Endothelial cell of umbilical vein (primary cell): ENCODE results near the gene CCDC187. TPM values are rescaled to one million over a fixed set of nuclear protein-coding genes. Genes with fewer than 3 reads are reported as not detected.
A peak's percentile ranks its signal among the peaks of the same experiment; 100 is the strongest.

Source experiments
- BruUV-seq: library from RNA; stranded (reverse); fragments of 400-500 nt; replicated peaks from 2 replicates; lab custom pipeline; 2021; lab: Mats Ljungman, UMichigan
- CTCF ChIA-PET: fragments of 300-600, 350-600 bp; sonication (Branson Sonifier 250); formaldehyde crosslinking; loops from one replicate; lab custom pipeline; 2021; ENCODE audit warnings: antibody characterized with exemption, inconsistent platforms; lab: Charles Lee
- POLR2A ChIA-PET: fragments of 300-600, 350-600 bp; sonication (Branson Sonifier 250); formaldehyde crosslinking; loops from one replicate; lab custom pipeline; 2021; ENCODE audit warnings: antibody characterized with exemption, inconsistent platforms; lab: Charles Lee
- DNase-seq: peaks from one replicate; pipeline ENCODE4 v3.0.0-alpha.2; 2011; ENCODE audit warnings: low read depth, low spot score
- FAIRE-seq: peaks from 2 replicates; lab custom pipeline; 2011; peaks lifted over from hg19 to GRCh38; lab: Jason Lieb, UNC
- H2AFZ ChIP-seq: 2 replicates; pipeline ENCODE4 v1.6.0; 2012; ENCODE audit warnings: low read depth, low read length, control low read depth, inconsistent platforms
- H3K27ac ChIP-seq: 2 replicates; pipeline ENCODE4 v1.5.1; 2011; ENCODE audit warnings: low read depth, mild to moderate bottlenecking, control low read depth, low read length, moderate library complexity; ENCODE audit not compliant: insufficient read depth
- H3K27me3 ChIP-seq, 2 experiments: 2 replicates each; pipeline versions ENCODE4 v1.6.0 to v1.6.1; 2011; ENCODE audit warnings: low read length in 2 of 2, mixed read lengths in 1 of 2; ENCODE audit not compliant: control insufficient read depth in 2 of 2, insufficient read depth in 2 of 2
- H3K36me3 ChIP-seq, 2 experiments: 2 replicates in 1 of 2; 3 replicates in 1 of 2; pipeline ENCODE4 v1.5.1; 2011; ENCODE audit warnings: low read length in 2 of 2, mild to moderate bottlenecking in 1 of 2, moderate library complexity in 1 of 2; ENCODE audit not compliant: control insufficient read depth in 2 of 2, insufficient read depth in 2 of 2; ENCODE audit errors: extremely low read depth in 1 of 2
- H3K4me1 ChIP-seq: 3 replicates; pipeline ENCODE4 v1.5.1; 2011; ENCODE audit warnings: mild to moderate bottlenecking, low read length; ENCODE audit not compliant: control insufficient read depth, insufficient read depth; ENCODE audit errors: extremely low read depth
- H3K4me2 ChIP-seq: 2 replicates; pipeline ENCODE4 v1.6.1; 2011; ENCODE audit warnings: low read length, control low read depth, mixed read lengths; ENCODE audit not compliant: insufficient read depth
- H3K4me3 ChIP-seq, 3 experiments: fragments of 200-600 bp in 1 of 3; sonication (generic), shearing (Covaris generic) in 1 of 3; replicated peaks in 1 of 3; 2 replicates each; pipeline ENCODE4 v1.5.1; 2011 to 2016; ENCODE audit warnings: control low read depth in 3 of 3, low read length in 3 of 3, mild to moderate bottlenecking in 2 of 3, inconsistent platforms in 1 of 3, low read depth in 1 of 3, moderate library complexity in 1 of 3; ENCODE audit not compliant: insufficient read depth in 1 of 3
- H3K79me2 ChIP-seq: 2 replicates; pipeline ENCODE4 v1.6.0; 2012; ENCODE audit warnings: low read length, inconsistent platforms; ENCODE audit not compliant: control insufficient read depth, insufficient read depth
- H3K9ac ChIP-seq: replicated peaks from 2 replicates; pipeline ENCODE3; 2011; ENCODE audit warnings: low read length, control low read depth; ENCODE audit not compliant: insufficient read depth; ENCODE audit errors: extremely low read depth
- H3K9me1 ChIP-seq: replicated peaks from 3 replicates; pipeline ENCODE4 v1.6.0; 2011; ENCODE audit warnings: mild to moderate bottlenecking, low read length; ENCODE audit not compliant: control insufficient read depth, insufficient read depth; ENCODE audit errors: extremely low read depth
- H3K9me3 ChIP-seq: replicated peaks from 2 replicates; pipeline ENCODE4 v1.5.1; 2012; ENCODE audit warnings: low read length, inconsistent platforms; ENCODE audit not compliant: control insufficient read depth, insufficient read depth
- H4K20me1 ChIP-seq: replicated peaks from 2 replicates; pipeline ENCODE3; 2011; ENCODE audit warnings: mild to moderate bottlenecking, low read length; ENCODE audit not compliant: control insufficient read depth, insufficient read depth; ENCODE audit errors: extremely low read depth
- EZH2 ChIP-seq: IDR thresholded peaks from 2 replicates; pipeline ENCODE4 v1.6.1; 2012; ENCODE audit warnings: borderline replicate concordance, low read depth, mild to moderate bottlenecking, moderate library complexity, low read length, inconsistent platforms; ENCODE audit not compliant: severe bottlenecking
- FOS ChIP-seq: IDR thresholded peaks from 2 replicates; pipeline ENCODE4 v1.6.1; 2011; ENCODE audit warnings: mild to moderate bottlenecking, low read length, moderate library complexity, borderline replicate concordance; ENCODE audit not compliant: insufficient read depth
- GATA2 ChIP-seq: IDR thresholded peaks from 2 replicates; pipeline ENCODE4 v1.7.0; 2011; ENCODE audit warnings: low read depth, mild to moderate bottlenecking, moderate library complexity, mixed read lengths, low read length; ENCODE audit not compliant: insufficient read length, insufficient read depth
- JUN ChIP-seq: IDR thresholded peaks from 2 replicates; pipeline ENCODE4 v1.6.1; 2011; ENCODE audit warnings: borderline replicate concordance, low read depth; ENCODE audit not compliant: insufficient read length, insufficient read depth
- MYC ChIP-seq: IDR thresholded peaks from one replicate; pipeline ENCODE4 v1.6.1; 2011; ENCODE audit warnings: mild to moderate bottlenecking, low read depth, low read length
- POLR2A ChIP-seq: IDR thresholded peaks from 2 replicates; pipeline ENCODE4 v1.6.1; 2012; ENCODE audit warnings: low read depth, mild to moderate bottlenecking, control low read depth, low read length
- POLR2AphosphoS5 ChIP-seq: IDR thresholded peaks from 2 replicates; pipeline ENCODE4 v1.6.1; 2012; ENCODE audit warnings: low read depth, mild to moderate bottlenecking, control low read depth, low read length, moderate library complexity; ENCODE audit not compliant: insufficient read depth
- dilution Hi-C: fragments of 300-500 bp; cut with MboI; formaldehyde crosslinking; loops from one replicate; pipeline ENCODE4 v1.15.0; 2019; ENCODE audit warnings: low sequenced_read_pairs; ENCODE audit not compliant: extremely low pct_ligation_motif_present
- intact Hi-C: fragments of 100-400 bp; cut with micrococcal nuclease; formaldehyde crosslinking; loops from one replicate; pipeline ENCODE4 v1.10.0; 2022
- polyA plus RNA-seq, 4 experiments: library from polyadenylated mRNA; depleted of rRNA in 3 of 4; stranded (reverse) in 3 of 4; unstranded in 1 of 4; fragments of >200 nt; gene quantifications; 2 replicates each; pipeline versions ENCODE4 v1.2.1 to v1.2.3, GENCODE V29; 2011 to 2012; ENCODE audit warnings: missing spikeins in 1 of 4
- total RNA-seq: library from RNA; stranded (reverse); gene quantifications from 2 replicates; pipeline ENCODE4 v1.2.3, GENCODE V29; 2021
- TF ChIP-seq, protein P1 (sequence below): IDR thresholded peaks from 2 replicates; pipeline ENCODE4 v1.6.1; 2011; ENCODE audit not compliant: insufficient read depth, insufficient read length
- TF ChIP-seq, protein P2 (sequence below), 2 donors: IDR thresholded peaks; 1 replicate in 1 of 2; 2 replicates in 1 of 2; pipeline ENCODE4 v1.5.1; 2011; ENCODE audit warnings: low read length in 2 of 2, mild to moderate bottlenecking in 2 of 2, moderate library complexity in 2 of 2, control low read depth in 1 of 2, inconsistent platforms in 1 of 2, low read depth in 1 of 2; ENCODE audit not compliant: insufficient read depth in 1 of 2; ENCODE audit errors: extremely low read depth in 1 of 2

CCDC187 gene
- total and polyA plus RNA-seq, 2 donors (not counting 3 experiments of a cell fraction or from before 2014, with no cell fraction given) = not detected

DNA sequence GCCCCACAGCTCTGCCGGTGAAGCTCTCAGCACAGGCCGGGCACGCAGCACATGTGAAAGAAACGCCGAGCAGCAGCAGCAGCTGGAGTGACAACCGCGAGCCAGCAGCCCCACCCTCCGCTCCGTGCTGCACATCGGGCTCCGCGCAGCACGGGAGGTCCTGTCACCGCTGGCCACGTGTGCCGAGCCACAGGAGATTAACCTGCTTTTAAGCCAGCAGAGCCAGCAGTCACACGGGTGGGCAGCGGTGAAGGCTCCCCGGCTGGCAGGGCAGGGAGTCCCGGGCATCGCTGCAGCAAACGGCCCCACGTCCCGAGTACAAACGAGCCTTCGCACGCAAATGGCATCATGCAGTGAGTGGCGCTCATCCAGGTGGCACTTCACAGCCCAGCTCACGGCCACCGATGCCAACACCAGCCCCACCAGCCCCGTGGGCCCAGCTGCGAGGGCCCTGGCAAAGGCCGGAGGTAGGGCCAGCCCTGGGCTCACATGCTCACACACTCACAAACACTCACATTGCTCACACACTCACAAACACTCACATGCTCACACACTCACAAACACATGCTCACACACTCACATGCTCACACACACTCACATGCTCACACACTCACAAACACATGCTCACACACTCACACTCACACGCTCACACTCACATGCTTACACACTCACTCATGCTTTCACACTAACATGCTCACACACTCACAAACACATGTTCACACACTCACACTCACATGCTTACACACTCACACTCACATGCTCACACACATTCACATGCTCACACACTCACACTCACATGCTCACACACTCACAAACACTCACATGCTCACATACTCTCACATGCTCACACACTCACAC lies 11.1 kb downstream of the CCDC187 start:
- Histone ChIP-seq H3K79me2 (no peaks in the 10 kb centered on the region), H3K4me2 (no peak overlapping the region), H3K9me1 (no peaks in the 10 kb centered on the region), H4K20me1 (no peaks in the 10 kb centered on the region), H3K27ac (no peak overlapping the region), H2AFZ (no peak overlapping the region), H3K9me3 (no peaks in the 10 kb centered on the region), H3K4me1 (no peaks in the 10 kb centered on the region), H3K27me3 (no peaks in the 10 kb centered on the region), H3K36me3 (no peaks in the 10 kb centered on the region), H3K4me3 (no peak overlapping the region), H3K9ac (no peak overlapping the region)
- intact Hi-C loops (no loop called here), dilution Hi-C loops (no loop called here)
- TF ChIP-seq MYC (no peak), EZH2 (no peak), POLR2A (no peak)
- TF ChIP-seq, protein P1, sequence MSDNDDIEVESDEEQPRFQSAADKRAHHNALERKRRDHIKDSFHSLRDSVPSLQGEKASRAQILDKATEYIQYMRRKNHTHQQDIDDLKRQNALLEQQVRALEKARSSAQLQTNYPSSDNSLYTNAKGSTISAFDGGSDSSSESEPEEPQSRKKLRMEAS = peak; percentile 52
- FAIRE-seq (no peak), DNase-seq (no peak)
- CTCF ChIA-PET = no interaction called here
- BruUV-seq = no TSS peak
- POLR2A ChIA-PET = no interaction called here

DNA sequence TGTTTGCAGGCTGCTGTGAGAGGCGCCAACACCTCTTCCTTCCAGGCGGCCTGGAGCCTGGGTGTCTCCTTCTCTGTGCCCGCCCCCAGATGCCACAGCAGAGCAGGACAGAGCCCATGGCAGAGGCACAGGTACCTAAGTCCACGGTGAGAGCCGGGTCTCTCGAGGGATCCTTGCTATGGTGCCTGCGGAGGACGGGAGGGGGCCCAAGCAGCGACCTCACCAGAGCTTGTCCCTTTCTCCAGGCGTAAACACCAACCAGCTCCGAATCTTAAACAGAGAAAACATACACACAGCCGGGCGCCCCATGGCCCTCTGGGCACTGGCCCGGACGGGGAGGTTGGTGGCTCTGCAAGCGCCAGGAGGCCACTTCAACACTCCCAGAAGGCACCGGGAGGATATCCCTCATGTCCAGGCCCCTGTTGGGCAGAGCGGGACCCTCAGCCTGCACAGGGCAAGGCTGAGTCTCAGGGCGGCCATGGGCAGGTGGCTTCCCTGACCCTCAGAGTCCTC lies 11.8 kb downstream of the CCDC187 start:
- no peak for FAIRE-seq
- no peaks in the 10 kb centered on the region for H4K20me1 ChIP-seq
- DNase-seq = no peak
- H3K27ac ChIP-seq = no peak overlapping the region
- TF ChIP-seq POLR2AphosphoS5 (no peak), EZH2 (no peak), MYC (no peak), JUN (no peak), POLR2A (no peak), GATA2 (no peak), FOS (no peak)
- TF ChIP-seq, protein P1 = no peak
- TF ChIP-seq, protein P2, sequence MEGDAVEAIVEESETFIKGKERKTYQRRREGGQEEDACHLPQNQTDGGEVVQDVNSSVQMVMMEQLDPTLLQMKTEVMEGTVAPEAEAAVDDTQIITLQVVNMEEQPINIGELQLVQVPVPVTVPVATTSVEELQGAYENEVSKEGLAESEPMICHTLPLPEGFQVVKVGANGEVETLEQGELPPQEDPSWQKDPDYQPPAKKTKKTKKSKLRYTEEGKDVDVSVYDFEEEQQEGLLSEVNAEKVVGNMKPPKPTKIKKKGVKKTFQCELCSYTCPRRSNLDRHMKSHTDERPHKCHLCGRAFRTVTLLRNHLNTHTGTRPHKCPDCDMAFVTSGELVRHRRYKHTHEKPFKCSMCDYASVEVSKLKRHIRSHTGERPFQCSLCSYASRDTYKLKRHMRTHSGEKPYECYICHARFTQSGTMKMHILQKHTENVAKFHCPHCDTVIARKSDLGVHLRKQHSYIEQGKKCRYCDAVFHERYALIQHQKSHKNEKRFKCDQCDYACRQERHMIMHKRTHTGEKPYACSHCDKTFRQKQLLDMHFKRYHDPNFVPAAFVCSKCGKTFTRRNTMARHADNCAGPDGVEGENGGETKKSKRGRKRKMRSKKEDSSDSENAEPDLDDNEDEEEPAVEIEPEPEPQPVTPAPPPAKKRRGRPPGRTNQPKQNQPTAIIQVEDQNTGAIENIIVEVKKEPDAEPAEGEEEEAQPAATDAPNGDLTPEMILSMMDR (IDR thresholded peaks at IDR 0.05; ENCODE audit: extremely low read depth in 1 of 2, insufficient read depth in 1 of 2, low read depth in 1 of 2, low read length in 2 of 2) = no peak
- H3K4me2 ChIP-seq = no peak overlapping the region
- H3K9me3 ChIP-seq = no peaks in the 10 kb centered on the region
- ChIA-PET POLR2A (no interaction called here), CTCF (no interaction called here)
- no peak overlapping the region for H2AFZ ChIP-seq
- H3K36me3 ChIP-seq = no peaks in the 10 kb centered on the region
- dilution Hi-C loops (no loop called here), intact Hi-C loops (no loop called here)
- H3K9me1 ChIP-seq = no peaks in the 10 kb centered on the region
- H3K79me2 ChIP-seq = no peaks in the 10 kb centered on the region
- no peak overlapping the region for H3K4me3 ChIP-seq
- H3K9ac ChIP-seq = no peak overlapping the region
- no peaks in the 10 kb centered on the region for H3K27me3 ChIP-seq
- BruUV-seq = no TSS peak
- H3K4me1 ChIP-seq = no peaks in the 10 kb centered on the region
